ENCODE data around the gene KCNQ1. TPM values are rescaled to one million over a fixed set of nuclear protein-coding genes. Genes with fewer than 3 reads are reported as not detected.
A peak's percentile ranks its signal among the peaks of the same experiment; 100 is the strongest.

KCNQ1 gene
- polyA plus RNA-seq, 1 of the 3 experiments (the other 2 are of a cell fraction), result 0.05 TPM

- no peak overlapping the region for H3K4me2 ChIP-seq
These were observed 381.3 kb downstream of the KCNQ1 start for GRCh38 chr11:2825889-2826678.

GRCh38 chr11:2826679-2827056 lies 381.9 kb downstream of the KCNQ1 start:
- Histone ChIP-seq H3K4me3 (ENCODE audit: low read depth in 2 of 2, low read length in 1 of 2) (no peak overlapping the region), H3K4me1 (ENCODE audit: control insufficient read depth in 1 of 2, insufficient read depth in 2 of 2, low read depth in 1 of 2, low read length in 1 of 2) (peaks cover 0 to 9% of the 10 kb centered on the region in 2 experiments; a peak in 1 of 4 replicates), H3K79me2 (ENCODE audit: insufficient read depth) (no peaks in the 10 kb centered on the region), H3K27ac (ENCODE audit: low read depth in 2 of 2, low read length in 1 of 2) (no peak overlapping the region), H2AFZ (ENCODE audit: low read depth) (no peak overlapping the region), H3K9me3 (0 out of 2 replicates have a peak, but pooled peaks cover 3% of the 10 kb centered on the region), H3K27me3 (ENCODE audit: insufficient read depth) (no peaks in the 10 kb centered on the region), H3K4me2 (no peak overlapping the region), H3F3A (replicated peaks; ENCODE audit: insufficient read depth) (no peaks in the 10 kb centered on the region), H3K9me2 (no peaks in the 10 kb centered on the region), H4K20me1 (ENCODE audit: insufficient read depth) (no peaks in the 10 kb centered on the region), H3K9ac (no peak overlapping the region), H3K36me3 (replicated peaks in 1 of 2; ENCODE audit: control insufficient read depth in 1 of 2, insufficient read depth in 2 of 2, low read length in 1 of 2) (no peaks in the 10 kb centered on the region)
- no peak for DNase-seq
- TF ChIP-seq RCOR1 (IDR thresholded peaks at IDR 0.05; ENCODE audit: low read length) (no peak), USF1 (IDR thresholded peaks at IDR 0.05; ENCODE audit: borderline replicate concordance, low read depth) (no peak), FOSL2 (IDR thresholded peaks at IDR 0.05; ENCODE audit: borderline replicate concordance, low read depth) (no peak), MEF2A (IDR thresholded peaks at IDR 0.05; ENCODE audit: borderline replicate concordance, low read depth) (no peak), RFX5 (IDR thresholded peaks at IDR 0.05; ENCODE audit: low read length) (no peak), GATA2 (CRISPR knock-in tag; IDR thresholded peaks at IDR 0.05) (no peak), RAD21 (IDR thresholded peaks at IDR 0.05; ENCODE audit: low read length) (no peak), NRF1 (IDR thresholded peaks at IDR 0.05; ENCODE audit: low read depth, low read length) (no peak), TEAD4 (IDR thresholded peaks at IDR 0.05; ENCODE audit: borderline replicate concordance, insufficient read depth) (no peak), JUND (IDR thresholded peaks at IDR 0.05) (no peak), USF2 (IDR thresholded peaks at IDR 0.05; ENCODE audit: borderline replicate concordance, low read depth, low read length) (no peak), SIN3A (IDR thresholded peaks at IDR 0.05; ENCODE audit: borderline replicate concordance, low read depth, low read length) (no peak)
- ChIA-PET CTCF (no interaction called here), POLR2A (no interaction called here)
- 30% methylated on average over 4 of the region's 4 CpGs for WGBS (ENCODE audit: low lambda C conversion rate)

More at GRCh38 chr11:2825889-2826678, 381.3 kb downstream of the KCNQ1 start:
- Histone ChIP-seq H3K27me3 (ENCODE audit: insufficient read depth) (no peaks in the 10 kb centered on the region), H3K4me1 (ENCODE audit: control insufficient read depth in 1 of 2, insufficient read depth in 2 of 2, low read depth in 1 of 2, low read length in 1 of 2) (peaks cover 0 to 9% of the 10 kb centered on the region in 2 experiments; a peak in 1 of 4 replicates), H4K20me1 (ENCODE audit: insufficient read depth) (no peaks in the 10 kb centered on the region), H3K4me3 (ENCODE audit: low read depth in 2 of 2, low read length in 1 of 2) (no peak overlapping the region), H2AFZ (ENCODE audit: low read depth) (no peak overlapping the region), H3K36me3 (replicated peaks in 1 of 2; ENCODE audit: control insufficient read depth in 1 of 2, insufficient read depth in 2 of 2, low read length in 1 of 2) (no peaks in the 10 kb centered on the region), H3F3A (replicated peaks; ENCODE audit: insufficient read depth) (no peaks in the 10 kb centered on the region), H3K27ac (ENCODE audit: low read depth in 2 of 2, low read length in 1 of 2) (no peak overlapping the region; a peak in 1 of 4 replicates), H3K9me2 (no peaks in the 10 kb centered on the region), H3K79me2 (ENCODE audit: insufficient read depth) (no peaks in the 10 kb centered on the region), H3K9ac (no peak overlapping the region), H3K9me3 (0 out of 2 replicates have a peak, but pooled peaks cover 3% of the 10 kb centered on the region)
- ChIA-PET CTCF (no interaction called here), POLR2A (no interaction called here)
- DNase-seq, result peak; percentile 38
- 49% methylated on average over 15 of the region's 29 CpGs for WGBS (ENCODE audit: low lambda C conversion rate)
- peak; percentile 22; the same call in 1 of the 2 replicates for TF ChIP-seq FOSL2 (IDR thresholded peaks at IDR 0.05; ENCODE audit: borderline replicate concordance, low read depth)
- no peak for TF ChIP-seq USF1 (IDR thresholded peaks at IDR 0.05; ENCODE audit: borderline replicate concordance, low read depth)
- TF ChIP-seq PBX3 (IDR thresholded peaks at IDR 0.05), result no peak; the same call in 1 of the 2 replicates
- no peak for TF ChIP-seq MEF2A (IDR thresholded peaks at IDR 0.05; ENCODE audit: borderline replicate concordance, low read depth)
- peak; percentile 13; the same call in 1 of the 2 replicates for TF ChIP-seq JUND (IDR thresholded peaks at IDR 0.05)

Measured in SK-N-SH (cell line).